Measurements from ENCODE around the gene OR6B1. TPM values are rescaled to one million over a fixed set of nuclear protein-coding genes. Genes with fewer than 3 reads are reported as not detected.

The OR6B1 gene
- total RNA-seq (2014; rRNA removed; shearing (Covaris generic)), result not detected in 2 replicates

DNA sequence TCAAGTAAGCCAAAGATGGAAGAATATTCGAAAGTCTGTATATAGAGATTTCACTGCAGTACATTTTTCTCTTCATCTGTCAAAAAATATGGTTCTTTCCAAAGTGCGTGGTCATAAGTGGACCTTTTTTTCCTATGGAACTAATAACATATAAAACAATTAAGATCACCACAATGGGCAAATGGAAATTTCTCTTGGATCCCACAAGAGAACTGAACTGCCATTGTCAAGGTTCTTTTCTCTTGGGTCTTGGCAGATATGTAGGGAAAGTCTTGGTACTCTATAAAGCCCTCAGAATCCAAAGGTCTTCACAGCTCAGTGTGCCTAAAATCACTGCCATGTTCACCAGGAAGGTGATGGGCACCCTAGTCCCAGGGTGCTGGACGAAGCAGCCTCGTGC lies at the start of gene OR6B1:
OR6B1 (plus strand) TSS at position 301 of the 400 bp plus-strand sequence. CDS start 3,677 bp downstream, outside the sequence.
- no peak for DNase-seq (ENCODE audit: low spot score)

- no peak for DNase-seq (ENCODE audit: low spot score)
Observed at GRCh38 chr7:143953421-143953820, 46.7 kb upstream of the OR6B1 start.

DNA sequence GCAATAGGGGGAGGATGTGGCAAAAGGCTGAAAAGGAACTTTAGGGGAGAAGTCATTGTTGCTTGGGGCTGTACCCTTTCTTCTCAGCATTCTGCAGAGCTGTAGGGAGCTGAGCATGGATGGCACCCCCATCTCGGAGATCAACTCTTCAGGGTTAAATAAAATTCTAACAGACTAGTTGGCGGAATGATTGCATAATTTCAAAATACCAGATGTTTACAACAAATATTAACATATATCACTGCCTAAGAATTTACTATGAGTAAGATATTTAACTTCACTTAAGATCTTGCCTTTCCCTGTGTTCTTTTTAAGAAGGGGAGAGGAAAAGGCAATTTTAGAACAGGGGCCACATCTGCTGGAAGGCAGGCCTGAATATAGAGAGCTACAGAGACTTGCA lies 46.0 kb upstream of the OR6B1 start:
- DNase-seq (ENCODE audit: low spot score), result no peak

- no peak for DNase-seq (ENCODE audit: low spot score)
Observed at GRCh38 chr7:143954544-143954943, 45.6 kb upstream of the OR6B1 start, which contains the start of gene OR2F1. OR2F1 (plus strand) TSS chr7:143954844; CDS start chr7:143959971, 5,127 bp downstream.

GRCh38 chr7:143958781-143959180 lies 41.3 kb upstream of the OR6B1 start:
- no peak for DNase-seq (ENCODE audit: low spot score)

GRCh38 chr7:143960813-143961610 lies 39.1 kb upstream of the OR6B1 start:
- DNase-seq (ENCODE audit: low spot score), result no peak

- DNase-seq (ENCODE audit: low spot score), result no peak
Observed at GRCh38 chr7:143965280-143965679, 34.8 kb upstream of the OR6B1 start.

GRCh38 chr7:143967398-143967797 lies 32.7 kb upstream of the OR6B1 start:
- no peak for DNase-seq (ENCODE audit: low spot score)

GRCh38 chr7:143973870-143974416 lies 26.2 kb upstream of the OR6B1 start:
- no peak for DNase-seq (ENCODE audit: low spot score)

- DNase-seq (ENCODE audit: low spot score), result peak; percentile 18
Observed at GRCh38 chr7:143974459-143974858, 25.7 kb upstream of the OR6B1 start.

- peak; percentile 18 for DNase-seq (ENCODE audit: low spot score)
Observed at GRCh38 chr7:143975617-143976016, 24.5 kb upstream of the OR6B1 start.

- DNase-seq (ENCODE audit: low spot score), result no peak
Observed at GRCh38 chr7:143978585-143978984, 21.5 kb upstream of the OR6B1 start.

DNA sequence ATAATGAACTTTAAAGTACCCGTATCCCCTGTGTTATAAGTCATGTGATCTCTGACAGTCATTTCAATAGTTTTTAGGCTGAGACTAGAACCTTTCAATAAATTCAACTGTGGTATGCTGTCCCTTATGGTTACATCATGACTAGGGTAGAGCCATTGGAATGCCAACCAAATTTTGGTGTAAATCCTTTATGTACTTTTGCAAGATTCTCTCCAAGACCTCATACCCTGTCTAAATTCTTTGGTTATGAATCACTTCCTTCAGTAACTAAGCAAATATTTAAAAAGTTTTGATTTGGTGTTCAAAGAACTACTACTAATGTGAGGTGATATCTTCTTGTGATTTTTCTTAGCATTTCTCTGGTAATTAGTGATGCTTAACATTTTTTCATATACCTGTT lies 20.8 kb upstream of the OR6B1 start:
- peak; percentile 45 for DNase-seq (ENCODE audit: low spot score)

DNA sequence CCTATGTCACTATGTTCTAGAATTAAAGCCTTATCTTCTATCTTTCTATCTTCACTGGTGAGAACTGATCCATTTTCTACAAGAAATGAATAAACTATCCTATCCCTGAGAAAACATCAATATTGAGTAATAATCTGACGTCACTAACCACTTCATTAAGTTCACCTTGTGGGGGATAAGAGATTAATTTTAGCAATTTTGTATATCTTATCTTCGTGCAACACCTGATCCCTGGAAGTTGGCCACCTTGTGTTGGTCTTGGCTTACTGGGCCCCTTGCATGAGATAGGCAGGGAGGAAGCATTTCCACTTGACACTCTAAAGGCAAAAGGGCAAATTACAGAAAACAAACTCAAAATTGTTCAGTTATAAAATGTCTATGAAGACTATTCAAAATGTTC lies 20.1 kb upstream of the OR6B1 start:
- DNase-seq (ENCODE audit: low spot score), result no peak

DNA sequence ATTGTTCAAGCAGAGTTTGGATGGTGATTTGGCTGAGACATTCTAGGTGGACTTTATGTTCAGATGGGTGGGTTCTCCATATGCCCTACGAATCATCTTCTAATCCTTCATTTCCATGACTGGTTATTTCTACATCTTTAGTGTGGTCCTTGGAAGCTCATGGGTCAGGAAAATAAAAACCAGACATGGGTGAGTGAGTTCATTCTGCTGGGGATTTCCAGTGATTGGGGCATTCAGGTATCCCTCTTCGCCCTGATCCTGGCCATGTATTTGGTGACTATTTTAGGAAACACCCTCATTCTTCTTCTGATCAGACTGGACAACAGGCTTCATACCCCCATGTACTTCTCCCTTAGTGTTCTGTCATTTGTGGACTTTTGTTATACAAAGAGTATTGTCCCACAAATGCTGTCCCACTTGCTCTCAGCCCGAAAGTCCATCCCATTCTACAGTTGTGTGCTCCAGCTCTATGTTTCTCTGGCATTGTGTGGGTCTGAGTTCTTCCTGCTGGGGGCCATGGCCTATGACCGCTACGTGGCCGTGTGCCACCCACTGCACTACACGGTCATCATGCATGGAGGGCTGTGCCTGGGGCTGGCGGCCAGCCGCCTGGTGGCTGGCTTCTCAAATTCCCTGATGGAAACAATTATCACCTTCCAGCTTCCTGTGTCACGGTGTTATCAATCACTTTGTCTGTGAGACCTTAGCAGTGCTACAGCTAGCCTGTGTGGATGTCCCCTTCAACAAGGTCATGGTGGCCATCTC lies 19.2 kb upstream of the OR6B1 start:
- DNase-seq (ENCODE audit: low spot score), result no peak

GRCh38 chr7:143983960-143984359 lies 16.2 kb upstream of the OR6B1 start:
- DNase-seq (ENCODE audit: low spot score), result no peak

GRCh38 chr7:143987513-143987912 lies 12.6 kb upstream of the OR6B1 start:
- DNase-seq (ENCODE audit: low spot score), result no peak

DNA sequence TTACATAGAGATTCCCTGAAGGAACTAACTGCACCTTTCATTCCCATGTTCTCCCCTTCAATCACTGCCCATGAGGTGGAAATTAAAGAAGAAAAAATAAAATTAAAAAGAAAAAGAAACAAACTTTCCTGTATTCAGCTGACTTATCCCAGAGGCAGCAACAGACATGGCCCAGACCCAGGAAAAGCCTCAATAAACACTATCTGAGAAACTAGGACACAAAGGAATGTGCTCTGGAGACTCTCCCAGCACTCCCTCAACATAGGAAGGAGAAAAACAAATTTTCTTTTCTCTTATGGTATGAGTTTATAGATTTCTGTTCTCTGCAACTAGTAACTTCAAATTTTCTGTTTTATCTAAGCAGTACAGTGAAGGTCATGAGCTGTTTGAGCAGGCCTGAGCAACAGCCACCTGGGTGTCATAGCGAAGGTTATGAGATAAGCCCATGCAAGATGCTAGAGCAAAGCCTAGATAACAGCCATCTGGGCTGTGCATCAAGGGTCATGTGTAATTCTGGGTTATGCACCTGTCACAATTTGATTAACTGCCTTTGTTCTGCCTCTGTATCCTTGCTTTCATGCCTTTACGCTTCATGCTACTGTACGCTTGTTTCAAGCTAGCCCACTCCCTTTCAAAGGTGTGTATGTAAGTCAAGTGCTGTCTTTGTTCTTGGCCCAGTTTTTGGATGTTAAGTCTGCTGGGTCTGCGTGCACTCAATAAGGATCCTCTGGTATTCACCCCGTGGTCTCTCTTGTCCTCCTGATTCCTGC lies 11.0 kb upstream of the OR6B1 start:
- DNase-seq (ENCODE audit: low spot score), result no peak

GRCh38 chr7:143992670-143993069 lies 7.5 kb upstream of the OR6B1 start:
- DNase-seq (ENCODE audit: low spot score), result no peak

GRCh38 chr7:143993924-143994323 lies 6.2 kb upstream of the OR6B1 start:
- DNase-seq (ENCODE audit: low spot score), result no peak

DNA sequence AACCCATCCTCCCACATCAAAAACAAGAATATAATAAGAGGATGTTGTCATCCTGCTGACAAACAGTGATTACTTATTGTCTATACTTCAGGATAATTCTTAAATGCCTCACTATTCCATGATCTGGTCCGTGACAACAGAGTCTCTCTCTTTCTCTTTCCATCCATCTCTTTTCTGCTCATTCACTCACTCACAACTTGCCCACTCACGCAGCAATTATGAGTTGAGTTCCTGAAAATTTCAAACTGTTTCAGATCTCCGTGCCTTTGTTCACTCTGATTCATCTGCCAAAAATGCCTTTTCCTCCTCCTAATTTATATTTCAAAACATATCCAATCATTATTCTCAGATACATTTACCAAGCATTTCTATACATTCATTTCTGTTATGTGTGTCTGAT lies 1.4 kb downstream of the OR6B1 start:
- DNase-seq (ENCODE audit: low spot score), result no peak

DNA sequence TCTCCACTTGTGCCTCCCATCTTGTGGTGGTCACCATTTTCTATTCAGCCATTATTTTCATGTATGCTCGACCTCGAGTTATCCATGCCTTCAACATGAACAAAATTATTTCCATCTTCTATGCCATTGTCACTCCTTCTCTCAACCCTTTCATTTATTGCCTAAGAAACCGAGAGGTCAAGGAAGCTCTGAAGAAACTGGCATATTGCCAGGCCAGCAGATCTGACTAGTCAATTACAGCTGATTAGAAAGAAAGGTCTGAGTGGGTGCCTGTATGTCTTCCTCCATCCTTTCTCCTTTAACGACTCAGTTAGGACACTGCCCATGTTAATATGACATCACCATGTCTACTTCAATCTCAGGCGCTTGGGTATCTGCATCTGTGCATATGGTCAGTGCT lies 4.6 kb downstream of the OR6B1 start:
- DNase-seq (ENCODE audit: low spot score), result no peak
